HG03521 (cell line): ENCODE measurements around the gene CFAP97D2.
"Not testable (repeated sequence)": the region's sequence is repeated elsewhere in the genome, so short reads cannot be mapped to it uniquely, and the experiment has no call there.

Experiments
- ATAC-seq: cut with Tn5 transposase; IDR thresholded peaks from one replicate; pipeline ENCODE4 v1.9.1; 2021; ENCODE audit warnings: mild to moderate bottlenecking, moderate library complexity; ENCODE audit not compliant: unreplicated experiment

The CFAP97D2 gene

DNA sequence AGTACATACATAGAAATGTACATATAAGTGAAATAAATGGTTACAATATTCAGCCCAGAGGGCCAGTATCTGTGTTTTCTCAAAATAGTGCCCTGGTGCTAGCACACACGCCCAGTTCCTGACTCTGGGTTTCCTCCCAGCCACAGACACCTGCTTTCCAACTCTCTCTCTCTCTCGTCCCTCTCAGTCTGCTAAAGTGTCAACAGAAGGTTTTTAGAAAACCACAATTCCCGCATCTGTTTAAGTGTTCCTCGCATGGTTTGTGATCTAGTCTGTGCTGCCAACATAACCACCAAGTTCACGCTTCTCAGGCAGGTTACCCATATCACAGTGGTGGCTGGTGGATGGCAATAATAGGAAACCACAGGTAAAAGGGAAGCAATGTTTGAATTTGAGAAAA, 84.5 kb downstream of the CFAP97D2 start:
- no peak for ATAC-seq

DNA sequence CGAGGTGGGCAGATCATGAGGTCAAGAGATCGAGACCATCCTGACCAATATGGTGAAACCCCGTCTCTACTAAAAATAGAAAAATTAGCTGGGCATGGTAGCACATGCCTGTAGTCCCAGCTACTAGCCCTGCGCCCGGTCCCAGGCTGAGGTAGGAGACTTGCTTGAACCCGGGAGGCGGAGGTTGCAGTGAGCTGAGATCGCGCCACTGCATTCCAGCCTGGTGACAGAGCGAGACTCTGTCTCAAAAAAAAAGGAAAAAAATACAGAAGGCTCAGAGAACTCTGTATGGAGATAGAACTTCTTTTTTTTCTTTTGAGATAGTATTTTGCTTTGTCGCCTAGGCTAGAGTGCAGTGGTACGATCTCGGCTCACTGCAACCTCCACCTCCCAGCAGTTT, 85.3 kb downstream of the CFAP97D2 start:
- not testable (repeated sequence) for ATAC-seq

DNA sequence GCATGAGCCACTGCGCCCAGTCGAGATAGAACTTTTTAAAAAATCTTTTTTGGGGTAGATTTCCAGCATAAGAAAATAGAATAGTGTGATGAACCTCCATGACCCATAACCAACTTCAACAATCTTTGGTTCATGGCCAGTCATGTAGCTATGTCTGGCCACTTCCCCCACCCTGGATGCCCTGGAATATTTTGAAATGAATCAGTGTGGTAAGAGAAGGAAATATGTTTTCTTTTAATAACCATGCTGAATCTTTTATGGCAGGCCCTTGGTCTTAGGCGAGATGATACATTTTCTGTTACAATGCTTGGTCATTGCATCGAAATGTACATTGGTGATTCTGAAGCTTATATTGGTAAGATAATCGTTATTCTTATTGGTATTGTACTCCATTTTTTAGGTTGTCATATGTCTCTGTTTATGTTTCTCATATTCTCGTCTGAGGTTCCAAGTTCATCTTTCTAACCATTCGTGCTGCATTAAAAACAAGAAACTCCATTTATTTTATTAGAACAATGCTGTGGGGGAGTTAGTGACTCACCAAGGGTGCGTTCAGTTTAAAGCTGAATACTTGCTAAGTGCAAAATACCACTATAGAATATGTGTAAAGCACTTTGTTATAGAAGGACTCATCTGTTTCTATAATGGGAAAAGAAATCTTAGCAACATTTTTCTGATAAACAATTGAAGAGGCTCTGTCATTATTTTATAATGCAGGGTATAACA, 86.0 kb downstream of the CFAP97D2 start:
- no peak for ATAC-seq

DNA sequence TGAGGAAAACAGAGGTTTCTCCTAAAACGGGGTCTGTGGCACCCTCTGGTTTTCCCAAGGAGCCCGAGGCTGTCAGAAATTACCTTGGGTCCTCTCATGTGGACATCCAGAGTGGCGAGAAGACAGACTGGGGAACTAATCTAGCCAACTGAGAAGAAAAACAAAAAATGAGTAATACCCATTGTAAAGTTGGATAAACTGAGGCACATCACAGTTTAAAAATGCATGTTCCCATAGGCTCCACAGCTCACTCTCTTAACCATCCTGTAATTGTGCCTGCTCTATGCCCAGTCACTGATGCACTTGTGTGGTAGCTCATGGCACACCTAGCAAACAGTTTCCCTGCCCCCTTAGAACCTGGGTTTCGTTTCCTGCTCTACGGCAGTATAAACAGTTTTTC, 87.2 kb downstream of the CFAP97D2 start:
- no peak for ATAC-seq

- ATAC-seq, result no peak
Observed at GRCh38 chr13:114268344-114269280, 89.6 kb downstream of the CFAP97D2 start.

- no peak for ATAC-seq
Observed at GRCh38 chr13:114269281-114269770, 90.3 kb downstream of the CFAP97D2 start.
